H1 (cell line): Measurements from ENCODE around the gene CYGB. TPM values are rescaled to one million over a fixed set of nuclear protein-coding genes. Genes with fewer than 3 reads are reported as not detected.

ENCODE experiments used
- CTCF ChIA-PET: fragments of 300-600 bp; sonication (Branson Sonifier 250); formaldehyde crosslinking; loops from one replicate; lab custom pipeline; 2021; ENCODE audit not compliant: partially characterized antibody; lab: Charles Lee
- POLR2A ChIA-PET: fragments of 300-600 bp; sonication (Branson Sonifier 250); formaldehyde crosslinking; loops from one replicate; lab custom pipeline; 2021; ENCODE audit warnings: inconsistent platforms; ENCODE audit not compliant: partially characterized antibody; lab: Charles Lee
- DNase-seq, 2 experiments: peaks; one replicate each; pipeline versions ENCODE4 v3.0.0 to v3.0.0-alpha.2; 2010 to 2022; ENCODE audit warnings: low spot score in 2 of 2, low read depth in 1 of 2, mixed read lengths in 1 of 2
- FAIRE-seq: peaks from 2 replicates; lab custom pipeline; 2011; peaks lifted over from hg19 to GRCh38; lab: Jason Lieb, UNC
- H2AFZ ChIP-seq: 2 replicates; pipeline ENCODE4 v1.8.1; 2012; ENCODE audit warnings: low read length, inconsistent platforms
- H2AK5ac ChIP-seq: 2 replicates; pipeline ENCODE4 v1.6.1; 2013; ENCODE audit warnings: low read depth, low read length
- H2BK120ac ChIP-seq: replicated peaks from 2 replicates; pipeline ENCODE3; 2013; ENCODE audit warnings: low read depth, low read length, inconsistent platforms
- H2BK12ac ChIP-seq: 2 replicates; pipeline ENCODE4 v1.6.1; 2013; ENCODE audit warnings: low read depth, low read length
- H2BK15ac ChIP-seq: 2 replicates; pipeline ENCODE4 v1.6.1; 2013; ENCODE audit warnings: low read length
- H2BK20ac ChIP-seq: 2 replicates; pipeline ENCODE4 v1.6.1; 2013; ENCODE audit warnings: low read length
- H2BK5ac ChIP-seq: 2 replicates; pipeline ENCODE4 v1.6.1; 2013; ENCODE audit warnings: low read depth, low read length
- H3K14ac ChIP-seq: 2 replicates; pipeline ENCODE4 v1.6.1; 2013; ENCODE audit warnings: inconsistent platforms; ENCODE audit not compliant: insufficient read length
- H3K18ac ChIP-seq: 2 replicates; pipeline ENCODE4 v1.6.1; 2013; ENCODE audit warnings: low read length; ENCODE audit errors: extremely low read depth
- H3K23ac ChIP-seq: 2 replicates; pipeline ENCODE4 v1.6.1; 2013; ENCODE audit warnings: inconsistent platforms; ENCODE audit not compliant: insufficient read length
- H3K23me2 ChIP-seq: 2 replicates; pipeline ENCODE4 v1.6.1; 2013; ENCODE audit warnings: low read depth, low read length
- H3K27ac ChIP-seq: 2 replicates; pipeline ENCODE4 v1.6.1; 2011; ENCODE audit warnings: low read depth, low read length, inconsistent platforms
- H3K27me3 ChIP-seq, 4 experiments: replicated peaks in 1 of 4; 1 replicate in 1 of 4; 2 replicates in 3 of 4; pipeline versions ENCODE4 v1.6.1 to v1.8.1; 2011 to 2013; ENCODE audit warnings: low read length in 3 of 4, mild to moderate bottlenecking in 3 of 4, inconsistent platforms in 2 of 4, mixed read lengths in 2 of 4, moderate library complexity in 1 of 4; ENCODE audit not compliant: control insufficient read depth in 3 of 4, insufficient read depth in 3 of 4; ENCODE audit errors: extremely low read depth in 1 of 4
- H3K36me3 ChIP-seq, 4 experiments: 2 replicates each; pipeline versions ENCODE4 v1.6.1 to v1.8.1; 2011 to 2013; ENCODE audit warnings: mild to moderate bottlenecking in 4 of 4, low read length in 3 of 4, moderate library complexity in 2 of 4, control low read depth in 1 of 4, inconsistent platforms in 1 of 4; ENCODE audit not compliant: insufficient read depth in 4 of 4, control insufficient read depth in 2 of 4
- H3K4ac ChIP-seq: replicated peaks from 2 replicates; pipeline ENCODE3; 2013; ENCODE audit warnings: low read length, low read depth, mixed read lengths, inconsistent platforms; ENCODE audit not compliant: insufficient read length
- H3K4me1 ChIP-seq, 4 experiments: replicated peaks in 1 of 4; 1 replicate in 1 of 4; 2 replicates in 3 of 4; pipeline versions ENCODE4 v1.6.1 to v1.8.1; 2011 to 2013; ENCODE audit warnings: low read length in 3 of 4, inconsistent platforms in 2 of 4, mixed read lengths in 1 of 4; ENCODE audit not compliant: insufficient read depth in 4 of 4, control insufficient read depth in 3 of 4
- H3K4me2 ChIP-seq, 2 experiments: 2 replicates each; pipeline versions ENCODE4 v1.6.1 to v1.8.1; 2011 to 2013; ENCODE audit warnings: low read depth in 2 of 2, low read length in 2 of 2, control low read depth in 1 of 2, inconsistent platforms in 1 of 2, mild to moderate bottlenecking in 1 of 2; ENCODE audit not compliant: insufficient read depth in 1 of 2
- H3K4me3 ChIP-seq, 4 experiments: fragments of 200-600, 300-600 bp in 1 of 4; sonication (generic), shearing (Covaris generic), sonication (Bioruptor Twin) in 1 of 4; 2 replicates each; pipeline versions ENCODE4 v1.5.1 to v1.8.1; 2011 to 2016; ENCODE audit warnings: low read length in 4 of 4, low read depth in 3 of 4, control low read depth in 2 of 4, inconsistent platforms in 2 of 4, mild to moderate bottlenecking in 2 of 4, mixed read lengths in 1 of 4, moderate library complexity in 1 of 4; ENCODE audit not compliant: insufficient read depth in 2 of 4; ENCODE audit errors: extremely low read depth in 1 of 4
- H3K56ac ChIP-seq: replicated peaks from 2 replicates; pipeline ENCODE3; 2013; ENCODE audit warnings: low read depth, mild to moderate bottlenecking, mixed read lengths, low read length, inconsistent platforms; ENCODE audit not compliant: insufficient read length
- H3K79me1 ChIP-seq: 2 replicates; pipeline ENCODE4 v1.6.1; 2013; ENCODE audit warnings: low read depth, low read length, control low read depth
- H3K79me2 ChIP-seq, 2 experiments: 2 replicates each; pipeline versions ENCODE4 v1.6.1 to v1.8.1; 2012 to 2013; ENCODE audit warnings: low read length in 2 of 2, mild to moderate bottlenecking in 2 of 2, inconsistent platforms in 1 of 2; ENCODE audit not compliant: insufficient read depth in 2 of 2, control insufficient read depth in 1 of 2
- H3K9ac ChIP-seq, 4 experiments: replicated peaks in 1 of 4; 1 replicate in 1 of 4; 2 replicates in 3 of 4; pipeline versions ENCODE4 v1.6.1 to v1.8.1; 2011 to 2013; ENCODE audit warnings: low read depth in 3 of 4, low read length in 3 of 4, control low read depth in 2 of 4, mild to moderate bottlenecking in 2 of 4, moderate library complexity in 2 of 4, inconsistent platforms in 1 of 4; ENCODE audit errors: extremely low read depth in 1 of 4
- H3K9me3 ChIP-seq, 2 experiments: 2 replicates each; pipeline versions ENCODE4 v1.6.1 to v1.8.1; 2012 to 2013; ENCODE audit warnings: mild to moderate bottlenecking in 2 of 2, moderate library complexity in 2 of 2, control low read depth in 1 of 2, inconsistent platforms in 1 of 2, low read depth in 1 of 2, low read length in 1 of 2, mixed read lengths in 1 of 2; ENCODE audit not compliant: insufficient read depth in 2 of 2
- H4K20me1 ChIP-seq, 2 experiments: replicated peaks in 1 of 2; 2 replicates each; pipeline versions ENCODE3 to v1.8.1; 2011 to 2013; ENCODE audit warnings: inconsistent platforms in 2 of 2, low read length in 2 of 2, mild to moderate bottlenecking in 1 of 2; ENCODE audit not compliant: insufficient read depth in 2 of 2, control insufficient read depth in 1 of 2
- H4K5ac ChIP-seq: 2 replicates; pipeline ENCODE4 v1.6.1; 2013; ENCODE audit warnings: low read length, low read depth, mixed read lengths, inconsistent platforms; ENCODE audit not compliant: insufficient read length
- H4K8ac ChIP-seq: 2 replicates; pipeline ENCODE4 v1.8.0; 2013; ENCODE audit warnings: mild to moderate bottlenecking, moderate library complexity, low read length, inconsistent platforms; ENCODE audit not compliant: insufficient read depth; ENCODE audit errors: extremely low read depth
- H4K91ac ChIP-seq: replicated peaks from 2 replicates; pipeline ENCODE3; 2013; ENCODE audit warnings: low read length, mixed read lengths, inconsistent platforms; ENCODE audit not compliant: insufficient read length
- CHD1 ChIP-seq: IDR thresholded peaks from 2 replicates; pipeline ENCODE4 v1.6.1; 2012; ENCODE audit warnings: low read depth, low read length, improper control_type of control experiment
- CREB1 ChIP-seq: IDR thresholded peaks from 2 replicates; pipeline ENCODE4 v1.6.1; 2012; ENCODE audit warnings: inconsistent platforms
- GTF2F1 ChIP-seq: IDR thresholded peaks from 2 replicates; pipeline ENCODE4 v1.6.1; 2012; ENCODE audit warnings: low read depth, low read length, improper control_type of control experiment, borderline replicate concordance
- KDM1A ChIP-seq: fragments of 200-600, 300-600 bp; sonication (generic); IDR thresholded peaks from 2 replicates; pipeline ENCODE4 v1.7.1; 2016; ENCODE audit warnings: mild to moderate bottlenecking, low read length, borderline replicate concordance
- MAFK ChIP-seq: IDR thresholded peaks from 2 replicates; pipeline ENCODE4 v1.6.1; 2012; ENCODE audit warnings: low read depth, mild to moderate bottlenecking, improper control_type of control experiment, low read length
- RBBP5 ChIP-seq: IDR thresholded peaks from 2 replicates; pipeline ENCODE4 v1.7.1; 2012; ENCODE audit warnings: low read depth, mild to moderate bottlenecking, inconsistent platforms, low read length, moderate library complexity, borderline replicate concordance
- SIRT6 ChIP-seq: IDR thresholded peaks from one replicate; pipeline ENCODE4 v1.7.1; 2012; ENCODE audit warnings: low read length, inconsistent platforms
- SIX5 ChIP-seq: IDR thresholded peaks from 2 replicates; pipeline ENCODE4 v1.6.1; 2011; ENCODE audit warnings: mild to moderate bottlenecking, low read depth, low read length
- TAF1 ChIP-seq: IDR thresholded peaks from 2 replicates; pipeline ENCODE4 v1.6.1; 2011; ENCODE audit warnings: mild to moderate bottlenecking, low read depth, low read length
- TBP ChIP-seq: IDR thresholded peaks from 2 replicates; pipeline ENCODE4 v1.6.1; 2011; ENCODE audit warnings: low read depth, low read length, improper control_type of control experiment
- WGBS, 2 experiments: shearing (Covaris generic) in 1 of 2; methylation state at CpG; one replicate each; pipeline versions ENCODE4 v1.1.6 to v1.1.7; 2013 to 2015; ENCODE audit warnings: low lambda C conversion rate in 2 of 2, mixed read lengths in 2 of 2, inconsistent platforms in 1 of 2, low coverage in 1 of 2, missing lambda C conversion rate in 1 of 2; ENCODE audit not compliant: insufficient replicate concordance in 2 of 2, insufficient coverage in 1 of 2, insufficient read length in 1 of 2; ENCODE audit errors: extremely low coverage in 1 of 2, missing lambda C conversion rate in 1 of 2; 5-methylcytosine and 5-hydroxymethylcytosine counted together
- polyA plus RNA-seq, 7 experiments: library from polyadenylated mRNA; depleted of rRNA in 3 of 7; stranded (reverse) in 5 of 7; unstranded in 2 of 7; fragments of >200 nt in 5 of 7; fragments of 200-250 nt in 2 of 7; gene quantifications; 1 replicate in 5 of 7; 2 replicates in 1 of 7; 4 replicates in 1 of 7; pipeline versions ENCODE4 v1.2.1 to v1.2.3, GENCODE V29; 2011 to 2013; ENCODE audit warnings: missing spikeins in 2 of 7, mixed read lengths in 2 of 7
- total RNA-seq: library from RNA; stranded (reverse); fragmentation: NEBNext Ultra II Directional; extraction: Animal tissue kit (Norgen Biotek cat#: 25700); gene quantifications from 2 replicates; pipeline ENCODE4 v1.2.1, GENCODE V29; 2021
- TF ChIP-seq, protein P1 (sequence below): IDR thresholded peaks from 2 replicates; pipeline ENCODE4 v1.6.1; 2011; ENCODE audit warnings: low read depth, mild to moderate bottlenecking, low read length; ENCODE audit not compliant: insufficient read depth
- TF ChIP-seq, protein P2 (sequence below): IDR thresholded peaks from 2 replicates; pipeline ENCODE4 v1.6.1; 2012; ENCODE audit warnings: inconsistent platforms

The CYGB gene
- total and polyA plus RNA-seq, 2 of the 8 experiments (the other 6 are each of a cell fraction or from before 2014, with no cell fraction given) = 2.7 to 3.7 TPM

DNA sequence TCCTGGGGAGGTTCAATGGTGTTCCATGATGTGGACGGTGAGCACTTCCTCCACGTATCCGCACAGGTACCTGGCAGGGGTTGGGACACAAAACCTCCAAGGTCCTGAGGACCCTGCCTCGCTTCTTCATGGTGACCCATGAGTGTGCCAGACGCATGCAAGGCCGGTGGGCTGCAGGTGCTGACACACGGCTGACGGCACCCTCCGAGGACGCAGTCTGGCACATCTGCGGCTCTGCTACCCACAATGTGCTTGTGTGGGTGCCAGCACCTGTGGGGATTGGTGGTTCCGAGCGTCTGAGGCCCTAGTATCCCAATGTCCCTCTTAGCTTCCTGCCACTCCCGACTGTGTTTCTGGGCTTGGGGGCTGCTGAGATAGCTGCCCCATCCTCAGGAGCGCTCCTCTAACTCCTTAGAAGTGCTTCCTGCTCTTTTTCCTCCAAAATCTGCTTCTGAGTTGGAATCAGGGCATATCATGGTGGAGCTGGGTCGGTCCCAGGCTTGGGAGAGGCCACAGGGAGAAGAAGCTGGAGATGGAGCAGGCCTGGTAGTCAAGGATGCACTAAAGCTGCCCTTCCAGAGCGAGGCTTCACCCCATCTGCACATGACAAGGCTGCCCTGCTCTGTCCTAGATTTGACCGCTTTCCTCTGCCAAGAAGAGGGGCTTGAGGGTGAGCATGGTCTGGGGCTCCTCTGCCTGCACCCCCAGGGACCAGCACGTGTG, 1.6 kb downstream of the CYGB start:
- FAIRE-seq (no peak), DNase-seq (peak in 1 of 2 experiments; percentile 41)
- Histone ChIP-seq H3K14ac (no peak overlapping the region), H3K36me3 (no peaks in the 10 kb centered on the region), H3K4me2 (no peak overlapping the region), H4K5ac (no peak overlapping the region), H4K91ac (no peak overlapping the region), H2AFZ (no peak overlapping the region), H3K4me1 (peaks cover 0 to 13% (median 9%) of the 10 kb centered on the region in 4 experiments; a peak in 6 of 7 replicates), H4K8ac (no peak overlapping the region; the same call in 1 of the 2 replicates), H4K20me1 (no peaks in the 10 kb centered on the region), H3K79me2 (no peaks in the 10 kb centered on the region), H2BK120ac (no peak overlapping the region), H2BK15ac (no peak overlapping the region), H2BK20ac (no peak overlapping the region), H3K18ac (no peak overlapping the region), H3K27ac (no peak overlapping the region), H2AK5ac (peak overlapping the region; percentile 24; the same call in 1 of the 2 replicates), H3K4me3 (no peak overlapping the region), H3K4ac (no peak overlapping the region), H2BK5ac (0 out of 2 replicates have a peak overlapping the region, but pooled peaks have one; percentile 35), H2BK12ac (no peak overlapping the region), H3K9ac (no peak overlapping the region), H3K9me3 (no peaks in the 10 kb centered on the region), H3K27me3 (peaks cover 8 to 46% (median 37%) of the 10 kb centered on the region in 4 experiments), H3K23ac (no peak overlapping the region), H3K23me2 (peaks cover 11% of the 10 kb centered on the region), H3K79me1 (no peaks in the 10 kb centered on the region), H3K56ac (no peak overlapping the region)
- ChIA-PET POLR2A (interaction anchor here (0.6 to 5.7 kb wide), 6 partner anchors 8 to 200 kb away, joined by 3 to 28 read pairs (median 3); no protein-coding TSS in a partner anchor), CTCF (interaction anchor here (0.9 to 15.6 kb wide), 8 partner anchors 8 to 148 kb away, joined by 3 to 260 read pairs (median 4); no protein-coding TSS in a partner anchor)
- 87% methylated on average over 18 of the region's 19 CpGs; no CpG with 5 or more reads in 1 of the 2 experiments for WGBS, 2 experiments
- TF ChIP-seq CHD1 = no peak
- TF ChIP-seq, protein P1, sequence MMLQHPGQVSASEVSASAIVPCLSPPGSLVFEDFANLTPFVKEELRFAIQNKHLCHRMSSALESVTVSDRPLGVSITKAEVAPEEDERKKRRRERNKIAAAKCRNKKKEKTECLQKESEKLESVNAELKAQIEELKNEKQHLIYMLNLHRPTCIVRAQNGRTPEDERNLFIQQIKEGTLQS = no peak
- TF ChIP-seq, protein P2, sequence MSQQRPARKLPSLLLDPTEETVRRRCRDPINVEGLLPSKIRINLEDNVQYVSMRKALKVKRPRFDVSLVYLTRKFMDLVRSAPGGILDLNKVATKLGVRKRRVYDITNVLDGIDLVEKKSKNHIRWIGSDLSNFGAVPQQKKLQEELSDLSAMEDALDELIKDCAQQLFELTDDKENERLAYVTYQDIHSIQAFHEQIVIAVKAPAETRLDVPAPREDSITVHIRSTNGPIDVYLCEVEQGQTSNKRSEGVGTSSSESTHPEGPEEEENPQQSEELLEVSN = no peak
- no peak for TF ChIP-seq GTF2F1
- TF ChIP-seq KDM1A = no peak
- no peak for TF ChIP-seq MAFK
- TF ChIP-seq TBP = no peak
- TF ChIP-seq CREB1 = no peak
- no peak for TF ChIP-seq SIRT6
- no peak for TF ChIP-seq TAF1
- TF ChIP-seq RBBP5 = no peak
- TF ChIP-seq SIX5 = no peak
